Coronary artery (tissue), 2 donors: ENCODE measurements around the gene CSK.
"Not testable (repeated sequence)": the region's sequence is repeated elsewhere in the genome, so short reads cannot be mapped to it uniquely, and the experiment has no call there.

ENCODE experiments used
- DNase-seq: peaks from one replicate; pipeline ENCODE4 v3.0.0-alpha.2; 2017; ENCODE audit warnings: low spot score
- H3K27ac ChIP-seq, 2 donors: fragments of 200-600 bp; sonication (generic); one replicate each; pipeline ENCODE4 v1.5.1; 2016 to 2019
- H3K4me3 ChIP-seq: fragments of 200-600 bp; sonication (generic); 2 replicates; pipeline ENCODE4 v1.5.1; 2016; ENCODE audit warnings: mild to moderate bottlenecking, moderate library complexity
- TF ChIP-seq, protein P1 (sequence below): fragments of 200-600 bp; sonication (generic); IDR thresholded peaks from one replicate; pipeline ENCODE4 v1.5.1; 2019; ENCODE audit warnings: antibody characterized with exemption

Gene CSK

DNA sequence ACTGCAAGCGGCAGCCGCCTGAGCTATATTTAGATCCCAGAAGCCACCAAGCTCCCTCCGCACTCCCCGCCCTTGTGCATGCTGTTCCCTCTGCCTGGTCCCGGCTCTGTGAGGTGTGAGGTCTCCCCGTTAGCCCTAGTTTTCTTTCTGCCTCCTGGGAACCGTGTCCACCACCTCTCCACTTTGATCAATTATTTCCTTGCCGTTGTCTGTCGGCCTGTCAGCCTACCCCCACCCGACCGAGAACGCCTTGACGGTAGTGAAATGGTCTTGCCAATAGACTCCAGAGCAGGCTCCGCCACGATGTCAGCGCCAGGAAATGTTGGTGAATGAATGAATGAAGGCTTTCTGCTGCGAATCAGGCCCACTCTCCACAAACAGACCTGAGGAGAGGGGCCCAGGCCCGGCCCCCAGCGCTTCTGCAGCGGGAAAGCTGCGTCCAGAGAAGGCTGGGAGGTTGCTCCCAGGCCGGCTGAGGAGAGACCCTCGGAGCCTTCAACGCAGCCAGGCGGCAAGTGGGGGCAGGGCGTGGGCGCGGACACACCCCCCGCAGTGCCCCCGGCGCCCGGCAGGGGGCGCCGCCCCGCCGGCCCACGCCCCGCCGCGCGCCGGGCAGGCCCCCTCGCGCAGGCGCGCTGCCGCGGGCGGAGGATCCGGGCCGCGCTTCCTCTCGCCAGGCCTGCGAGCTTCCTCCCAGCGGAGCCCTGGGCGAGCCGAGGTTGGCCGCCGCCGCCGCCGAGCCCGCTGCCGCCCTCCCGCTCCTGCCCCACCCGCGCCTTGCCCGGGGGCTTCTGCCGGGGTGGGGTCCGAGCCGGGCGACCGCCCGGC is at the start of gene CSK:
Gene CSK, plus strand, starts transcription at position 650 of the 828 bp plus-strand sequence. CDS start 16,218 bp downstream, outside the sequence.
- peak within 1 kb of the TSS; percentile 95 for H3K4me3 ChIP-seq
- TF ChIP-seq, protein P1, sequence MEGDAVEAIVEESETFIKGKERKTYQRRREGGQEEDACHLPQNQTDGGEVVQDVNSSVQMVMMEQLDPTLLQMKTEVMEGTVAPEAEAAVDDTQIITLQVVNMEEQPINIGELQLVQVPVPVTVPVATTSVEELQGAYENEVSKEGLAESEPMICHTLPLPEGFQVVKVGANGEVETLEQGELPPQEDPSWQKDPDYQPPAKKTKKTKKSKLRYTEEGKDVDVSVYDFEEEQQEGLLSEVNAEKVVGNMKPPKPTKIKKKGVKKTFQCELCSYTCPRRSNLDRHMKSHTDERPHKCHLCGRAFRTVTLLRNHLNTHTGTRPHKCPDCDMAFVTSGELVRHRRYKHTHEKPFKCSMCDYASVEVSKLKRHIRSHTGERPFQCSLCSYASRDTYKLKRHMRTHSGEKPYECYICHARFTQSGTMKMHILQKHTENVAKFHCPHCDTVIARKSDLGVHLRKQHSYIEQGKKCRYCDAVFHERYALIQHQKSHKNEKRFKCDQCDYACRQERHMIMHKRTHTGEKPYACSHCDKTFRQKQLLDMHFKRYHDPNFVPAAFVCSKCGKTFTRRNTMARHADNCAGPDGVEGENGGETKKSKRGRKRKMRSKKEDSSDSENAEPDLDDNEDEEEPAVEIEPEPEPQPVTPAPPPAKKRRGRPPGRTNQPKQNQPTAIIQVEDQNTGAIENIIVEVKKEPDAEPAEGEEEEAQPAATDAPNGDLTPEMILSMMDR = peak; percentile 40
- peak; percentile 75 for DNase-seq
- peak within 1 kb of the TSS; percentile 65 to 97 for H3K27ac ChIP-seq

DNA sequence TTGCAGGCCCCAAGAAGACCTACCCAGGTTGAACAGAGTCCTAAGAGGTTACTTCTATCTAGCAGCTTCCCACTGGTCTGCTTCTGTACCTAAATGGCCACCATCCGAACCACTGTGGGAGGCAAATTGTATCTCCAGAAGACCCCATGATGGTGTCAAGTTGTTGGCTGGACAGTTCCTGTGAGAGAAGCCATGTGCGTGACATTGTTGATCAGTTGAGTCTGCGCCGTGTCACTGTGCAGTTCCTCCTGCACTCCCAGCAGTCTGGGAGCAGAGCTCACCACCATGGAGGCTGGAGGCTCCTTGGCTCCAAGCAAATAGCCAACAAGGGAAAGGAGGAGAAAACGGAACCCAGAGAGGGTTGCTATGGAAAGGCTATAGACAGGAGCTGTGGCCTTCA is 49.0 kb upstream of the CSK start:
- Histone ChIP-seq H3K4me3 (no peak overlapping the region), H3K27ac (no peak overlapping the region)
- DNase-seq = no peak
- TF ChIP-seq, protein P1 = no peak

GRCh38 chr15:74733269-74733668 is 48.6 kb upstream of the CSK start:
- TF ChIP-seq, protein P1 = no peak
- no peak for DNase-seq
- Histone ChIP-seq H3K4me3 (no peak overlapping the region), H3K27ac (no peak overlapping the region)

GRCh38 chr15:74735305-74735704 is 46.6 kb upstream of the CSK start:
- Histone ChIP-seq H3K27ac (no peak overlapping the region), H3K4me3 (no peak overlapping the region)
- TF ChIP-seq, protein P1 = no peak
- DNase-seq = no peak

DNA sequence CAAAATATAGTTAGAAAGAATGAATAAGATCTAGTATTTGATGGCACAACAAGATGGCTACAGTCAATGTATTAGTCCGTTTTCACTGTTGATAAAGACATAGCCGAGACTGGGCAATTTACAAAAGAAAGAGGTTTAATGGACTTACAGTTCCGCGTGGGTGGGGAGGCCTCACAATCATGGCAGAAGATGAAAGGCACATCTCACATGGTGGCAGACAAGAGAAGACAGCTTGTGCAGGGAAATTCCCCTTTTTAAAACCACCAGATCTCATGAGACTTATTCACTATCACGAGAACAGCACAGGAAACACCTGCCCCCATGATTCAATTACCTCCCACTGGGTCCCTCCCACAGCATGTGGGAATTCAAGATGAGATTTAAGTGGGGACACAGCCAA is 43.6 kb upstream of the CSK start:
- DNase-seq, H3K27ac ChIP-seq, H3K4me3 ChIP-seq: not testable (repeated sequence)

DNA sequence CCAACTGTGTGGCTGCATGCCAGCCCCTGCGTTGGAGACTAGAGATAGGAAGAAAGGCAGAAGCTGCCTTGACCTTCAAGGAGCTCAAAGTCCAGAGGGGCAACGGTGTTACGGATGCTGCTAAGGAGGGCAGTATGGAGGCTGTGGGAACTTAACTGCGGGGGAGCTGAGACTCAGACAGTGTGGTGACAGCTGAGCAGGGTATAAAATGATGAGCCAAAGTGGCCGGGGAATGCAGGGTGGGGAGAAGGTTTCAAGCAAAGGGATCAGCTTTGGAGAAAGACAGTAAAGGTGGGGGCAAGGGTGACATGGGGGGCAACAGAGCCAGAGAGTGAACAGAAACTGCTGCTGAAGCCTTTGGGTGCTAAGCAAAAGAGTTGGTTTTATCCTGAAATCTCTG is 39.5 kb upstream of the CSK start:
- H3K27ac ChIP-seq = no peak overlapping the region
- TF ChIP-seq, protein P1 = no peak
- DNase-seq = no peak
- no peak overlapping the region for H3K4me3 ChIP-seq

DNA sequence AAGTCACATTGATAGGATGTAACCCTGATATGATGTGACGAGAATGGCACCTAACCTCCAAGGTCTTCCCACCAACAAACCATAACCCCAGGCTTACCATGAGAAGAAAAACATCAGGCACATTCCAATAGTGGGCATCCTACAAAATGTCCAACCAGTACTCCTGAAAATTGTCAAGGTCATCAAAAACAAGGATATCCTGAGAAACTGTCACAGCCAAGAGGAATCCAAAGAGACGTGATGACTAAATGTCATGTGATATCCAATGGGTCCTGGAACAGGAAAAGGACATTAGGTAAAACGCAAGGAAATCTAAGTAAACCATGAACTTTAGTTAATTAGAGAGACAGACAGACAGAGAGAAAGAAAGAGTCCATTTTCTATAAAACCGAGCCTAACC is 35.5 kb upstream of the CSK start:
- TF ChIP-seq, protein P1 = no peak
- no peak overlapping the region for H3K4me3 ChIP-seq
- no peak for DNase-seq
- H3K27ac ChIP-seq = no peak overlapping the region
